Activated CD4-positive, alpha-beta T cell treated with anti-CD3 and anti-CD28 coated beads for 48 hours (primary cell): Measurements from ENCODE around the gene ACTR2.
"Not testable (repeated sequence)": the region's sequence is repeated elsewhere in the genome, so short reads cannot be mapped to it uniquely, and the experiment has no call there.

Experiments
- DNase-seq: peaks from one replicate; pipeline ENCODE4 v3.0.0-alpha.2; 2020

The ACTR2 gene

DNA sequence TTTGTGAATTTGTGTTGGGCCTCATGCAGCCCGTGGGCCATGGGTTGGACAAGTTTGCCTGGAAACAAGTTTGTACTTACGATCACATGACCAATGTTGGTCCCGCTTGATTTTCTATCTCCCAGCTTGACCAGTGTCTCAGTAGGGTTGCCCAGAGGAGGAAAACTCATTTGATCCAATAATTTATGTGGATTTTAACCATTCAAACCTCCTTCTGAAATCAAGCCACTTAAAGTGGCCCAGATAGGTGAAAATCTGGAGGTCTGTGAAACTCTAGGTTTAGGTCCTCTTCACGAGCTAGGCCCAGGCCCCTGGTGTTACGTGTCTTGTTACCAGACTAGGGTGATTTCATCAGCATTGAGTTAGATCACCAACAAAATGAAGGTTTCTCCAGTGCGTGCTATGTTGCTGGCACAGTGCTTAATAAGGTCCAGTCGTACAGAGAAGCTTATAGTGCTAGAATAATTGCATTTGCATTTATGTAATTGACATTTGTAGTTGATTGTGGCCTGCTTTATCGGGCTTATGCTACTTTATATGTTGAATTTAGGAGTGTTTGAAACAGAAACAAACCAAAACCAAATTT is 4.4 kb downstream of the ACTR2 start:
- peak; percentile 25 for DNase-seq

DNA sequence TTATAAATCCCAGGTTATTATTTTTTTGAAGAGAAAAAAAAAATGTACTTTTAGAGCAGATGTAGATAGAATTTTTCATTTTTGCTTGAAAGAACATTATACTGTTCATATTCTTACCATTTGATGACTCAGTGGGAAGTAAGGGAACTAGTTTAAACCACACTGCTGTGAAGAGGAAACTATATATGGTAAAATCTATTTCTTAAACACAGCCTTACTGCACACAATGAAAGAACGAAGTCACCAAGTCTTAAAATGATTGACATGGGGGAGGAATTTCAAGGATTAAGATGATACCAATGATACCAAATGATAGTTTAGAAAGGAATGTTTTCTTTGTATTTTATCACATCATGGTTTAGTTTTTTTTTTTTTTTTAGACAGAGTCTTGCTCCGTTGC is 5.0 kb downstream of the ACTR2 start:
- DNase-seq: no peak

DNA sequence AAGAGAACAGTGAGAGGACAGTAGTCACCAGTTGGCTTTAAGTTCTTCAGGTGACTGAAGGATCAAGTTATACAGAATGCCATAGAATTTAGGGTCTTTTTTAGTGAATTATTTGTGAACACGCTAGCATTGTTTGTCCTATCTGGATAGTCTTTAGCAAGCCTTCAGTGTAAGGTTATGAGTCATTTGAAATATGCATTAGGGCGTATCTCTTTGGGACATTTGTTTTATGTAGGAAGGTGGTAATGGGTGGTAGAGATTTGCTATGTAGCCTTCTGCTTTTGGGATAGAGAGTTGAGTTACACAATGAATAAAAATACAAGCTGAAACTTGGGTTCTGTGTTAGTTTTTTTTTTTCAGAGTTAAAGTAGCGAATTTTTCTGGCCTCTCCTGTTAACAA is 13.0 kb downstream of the ACTR2 start:
- DNase-seq: no peak

DNA sequence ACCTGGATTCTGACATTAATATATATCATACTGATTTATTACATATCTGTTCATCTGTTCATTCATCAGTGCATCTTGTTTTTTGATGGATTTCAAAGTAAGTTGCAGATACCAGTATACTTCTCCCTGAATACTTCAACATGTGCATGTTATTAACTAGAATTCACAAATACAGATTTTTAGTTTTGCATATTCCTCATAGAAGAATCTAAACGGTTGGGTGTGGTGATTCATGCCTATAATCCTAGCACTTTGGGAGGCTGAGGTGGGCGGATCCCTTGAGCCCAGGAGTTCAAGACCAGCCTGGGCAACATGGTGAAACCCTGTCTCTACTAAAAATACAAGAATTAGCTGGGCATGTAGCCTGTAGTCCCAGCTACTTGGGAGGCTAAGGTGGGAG is 16.8 kb downstream of the ACTR2 start:
- not testable (repeated sequence) for DNase-seq

DNA sequence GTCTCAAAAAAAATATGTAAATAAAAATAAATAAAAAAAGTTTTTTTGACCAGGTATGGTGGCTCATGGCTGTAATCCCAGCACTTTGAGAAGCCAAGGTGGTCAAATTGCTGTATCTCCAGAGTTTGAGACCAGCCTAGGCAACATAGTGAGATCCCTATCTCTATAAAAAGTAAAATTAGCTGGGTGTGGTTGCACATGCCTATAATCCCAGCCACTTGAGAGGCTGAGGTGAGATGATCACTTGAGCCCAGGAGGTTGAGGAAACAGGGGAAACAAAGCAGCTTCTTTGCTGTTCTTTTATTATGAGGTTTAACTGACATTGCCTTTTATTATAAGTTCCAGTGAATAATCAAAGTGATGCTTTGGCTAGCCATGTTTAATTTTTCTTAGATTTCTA is 25.0 kb downstream of the ACTR2 start:
- no peak for DNase-seq

DNA sequence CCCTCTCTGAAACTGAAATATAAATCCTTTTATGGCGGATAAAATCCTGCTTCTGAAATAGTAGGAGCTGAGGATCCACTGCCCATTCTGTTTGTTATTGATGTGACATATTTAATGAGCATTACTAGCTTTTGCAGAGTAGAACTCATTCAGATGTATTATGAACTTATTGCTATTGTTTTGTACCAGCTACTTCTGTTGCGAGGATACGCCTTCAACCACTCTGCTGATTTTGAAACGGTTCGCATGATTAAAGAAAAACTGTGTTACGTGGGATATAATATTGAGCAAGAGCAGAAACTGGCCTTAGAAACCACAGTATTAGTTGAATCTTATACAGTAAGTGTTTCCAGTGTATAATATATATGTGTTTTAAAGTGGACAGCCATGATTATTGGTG is 27.7 kb downstream of the ACTR2 start:
- no peak for DNase-seq

DNA sequence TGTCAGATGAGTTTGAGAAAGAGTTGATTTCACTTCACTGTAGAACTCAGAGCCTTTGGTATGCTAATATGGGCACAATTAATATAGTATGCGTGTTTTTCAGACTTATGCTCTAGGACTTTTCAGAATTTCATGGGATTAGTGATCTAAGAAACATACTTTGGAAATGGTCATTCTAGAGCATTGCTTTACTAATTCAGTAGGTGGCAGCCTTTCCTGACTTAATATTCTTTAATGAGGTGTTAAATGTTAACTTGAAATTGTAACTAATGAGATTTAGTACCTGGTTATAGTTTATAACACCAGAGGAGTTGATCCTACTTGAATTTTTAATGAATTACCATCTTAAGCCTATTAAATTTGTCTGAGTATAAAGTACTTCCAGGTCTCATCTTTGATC is 28.4 kb downstream of the ACTR2 start:
- no peak for DNase-seq

DNA sequence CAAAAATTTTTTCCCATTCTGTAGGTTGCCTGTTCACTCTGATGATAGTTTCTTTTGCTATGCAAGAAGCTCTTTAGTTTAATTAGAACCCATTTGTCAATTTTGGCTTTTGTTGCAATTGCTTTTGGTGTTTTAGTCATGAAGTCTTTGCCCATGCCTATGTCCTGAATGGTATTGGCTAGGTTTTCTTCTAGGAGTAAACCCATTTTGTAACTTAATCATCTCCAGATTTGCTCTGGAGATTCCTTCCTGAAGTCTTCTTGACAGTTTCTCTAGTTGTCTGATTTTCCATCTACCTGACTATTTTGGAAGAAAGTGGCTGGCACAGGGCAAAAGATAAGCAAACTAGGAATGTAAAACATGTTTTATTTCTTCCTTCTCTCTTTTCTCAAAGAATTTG is 30.2 kb downstream of the ACTR2 start:
- DNase-seq: not testable (repeated sequence)

DNA sequence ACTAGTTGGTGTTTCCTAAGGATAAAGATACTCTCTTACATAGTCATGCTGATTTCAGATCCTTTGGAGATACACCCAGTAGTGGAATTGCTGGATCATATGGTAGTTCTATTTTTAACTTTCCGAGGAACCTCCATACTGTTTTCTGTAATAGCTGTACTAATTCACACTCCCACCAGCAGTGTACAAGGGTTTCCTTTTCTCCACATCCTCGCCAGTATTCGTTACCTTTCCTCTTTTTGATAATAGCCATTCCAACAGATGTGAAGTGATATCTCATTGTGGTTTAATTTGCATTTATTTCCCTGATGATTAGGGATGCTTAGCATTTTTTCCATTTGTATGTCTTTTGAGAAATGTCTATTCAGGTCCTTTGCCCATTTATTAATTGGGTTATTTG is 34.0 kb downstream of the ACTR2 start:
- DNase-seq: no peak

DNA sequence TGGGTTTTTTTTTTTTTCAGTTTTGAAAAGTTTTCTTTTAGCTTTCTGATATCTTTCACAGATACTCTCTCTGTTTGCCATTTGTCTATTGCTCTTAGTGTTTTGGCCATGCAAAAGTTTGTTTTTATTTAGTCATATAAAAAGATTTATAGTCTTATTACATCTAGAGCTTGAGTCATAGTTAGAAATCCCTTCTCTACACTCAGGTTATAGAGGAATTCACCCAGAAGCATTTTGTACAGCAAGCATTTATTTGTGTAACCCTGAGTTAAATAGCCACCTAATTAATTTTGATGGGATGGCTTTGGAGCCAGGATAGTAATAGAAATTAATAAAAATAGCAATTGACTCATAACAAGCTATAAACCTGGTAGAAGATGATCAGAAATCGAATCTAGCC is 35.6 kb downstream of the ACTR2 start:
- no peak for DNase-seq

DNA sequence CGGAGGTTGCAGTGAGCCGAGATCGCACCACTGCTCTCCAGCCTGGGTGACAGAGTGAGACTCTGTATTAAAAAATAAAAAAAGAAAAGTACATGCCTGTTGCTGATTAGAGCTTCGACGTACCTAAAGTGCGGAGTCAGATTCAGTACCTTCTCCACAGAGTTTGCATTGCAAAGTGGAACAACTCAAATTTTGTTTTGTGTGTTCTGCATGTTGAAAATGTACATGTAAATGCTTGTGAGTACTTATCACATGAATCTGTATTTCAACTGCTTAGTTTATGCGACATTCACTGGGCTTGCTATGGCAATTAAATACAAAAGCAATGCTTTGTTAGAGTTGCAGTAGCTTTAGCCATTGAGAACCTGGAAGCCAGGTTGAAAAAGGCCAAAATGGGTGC is 36.4 kb downstream of the ACTR2 start:
- no peak for DNase-seq

DNA sequence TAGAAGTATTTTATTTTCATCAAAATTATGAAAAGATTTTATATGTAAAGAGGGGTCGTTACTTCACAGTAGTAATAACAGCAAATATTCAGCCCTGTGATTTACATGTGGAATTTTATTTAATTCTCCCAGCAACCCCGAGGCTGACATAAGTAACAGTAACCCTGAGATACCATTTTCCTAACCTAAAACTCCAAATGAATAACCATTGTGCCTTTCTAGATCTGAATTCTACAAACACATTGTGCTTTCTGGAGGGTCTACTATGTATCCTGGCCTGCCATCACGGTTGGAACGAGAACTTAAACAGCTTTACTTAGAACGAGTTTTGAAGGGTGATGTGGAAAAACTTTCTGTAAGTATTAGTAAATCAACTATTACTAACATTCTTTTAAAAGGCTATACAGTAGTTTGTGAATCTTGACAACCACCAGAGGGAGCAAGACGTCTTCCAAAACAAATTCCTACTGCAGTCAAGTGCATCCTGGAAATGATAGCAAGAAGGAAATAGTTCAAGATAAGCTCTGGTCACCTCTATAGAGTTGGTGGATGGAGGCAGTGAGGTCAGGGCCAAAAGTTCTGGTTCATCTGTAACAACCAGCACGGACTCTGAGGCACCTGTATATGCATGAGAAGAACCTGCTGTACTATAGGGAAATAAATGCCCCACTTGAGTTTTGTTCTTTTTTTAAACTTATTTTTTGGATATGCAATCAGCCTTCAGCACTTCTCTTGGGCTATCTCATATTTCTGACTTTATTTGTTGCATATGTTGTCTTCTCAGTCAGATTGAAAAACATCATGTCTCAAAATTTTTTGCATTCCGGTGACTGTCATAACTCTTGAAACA is 37.4 kb downstream of the ACTR2 start:
- DNase-seq: no peak

DNA sequence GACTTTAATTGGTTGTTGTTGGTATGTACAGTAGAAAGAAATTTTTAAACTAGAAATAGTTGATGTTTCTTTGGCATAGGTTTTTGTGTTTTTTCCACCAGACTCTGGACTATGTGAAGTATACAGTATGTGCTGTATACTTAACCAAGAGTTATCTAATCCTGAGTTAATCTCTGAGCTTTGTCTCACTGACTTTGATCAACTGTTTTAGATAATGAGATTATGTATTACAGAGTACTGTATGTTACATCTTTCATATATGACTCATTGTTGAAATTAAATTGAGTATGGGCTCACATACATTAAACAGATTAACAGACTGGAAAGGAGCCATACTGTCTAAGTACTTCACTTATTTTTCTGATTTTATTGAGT is 38.0 kb downstream of the ACTR2 start:
- no peak for DNase-seq

DNA sequence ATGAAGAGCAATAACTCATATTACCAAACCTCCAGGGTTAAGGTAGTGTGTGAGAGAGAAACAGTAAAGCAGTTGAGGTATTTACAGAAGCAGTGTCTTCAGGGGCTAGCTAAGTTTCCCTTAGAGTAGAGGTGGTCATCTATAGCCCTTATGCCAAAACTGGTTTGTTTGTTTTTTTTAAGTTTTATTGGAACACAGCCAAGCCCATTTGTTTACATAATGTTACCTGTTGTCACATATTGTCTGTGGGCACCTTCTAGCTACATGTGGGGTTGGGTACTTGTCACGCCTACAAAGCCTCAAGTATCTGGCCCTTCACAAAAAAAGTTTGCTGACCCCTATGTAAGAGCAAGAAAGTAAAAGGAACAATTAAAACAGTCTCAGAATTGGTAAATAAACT is 39.4 kb downstream of the ACTR2 start:
- DNase-seq: no peak

DNA sequence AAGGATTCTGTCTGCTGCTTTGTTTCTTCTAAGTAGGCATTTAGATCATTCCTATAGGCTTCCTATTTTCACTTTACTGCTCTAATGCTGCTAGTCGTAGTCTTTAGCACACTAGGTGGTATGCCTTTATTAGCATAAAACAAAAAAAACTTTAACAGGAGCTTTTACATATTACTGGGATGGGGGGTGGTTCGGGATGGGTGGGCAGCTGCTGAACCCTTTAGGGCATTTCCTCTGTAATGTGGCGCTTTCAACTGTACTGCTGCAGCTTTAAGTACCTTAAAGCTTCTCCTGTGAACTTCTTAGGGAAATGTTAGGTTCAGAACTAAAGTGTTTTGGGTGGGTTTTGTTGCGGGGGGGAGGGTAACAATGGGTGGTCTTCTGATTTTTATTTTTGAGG is 41.3 kb downstream of the ACTR2 start:
- DNase-seq: no peak

DNA sequence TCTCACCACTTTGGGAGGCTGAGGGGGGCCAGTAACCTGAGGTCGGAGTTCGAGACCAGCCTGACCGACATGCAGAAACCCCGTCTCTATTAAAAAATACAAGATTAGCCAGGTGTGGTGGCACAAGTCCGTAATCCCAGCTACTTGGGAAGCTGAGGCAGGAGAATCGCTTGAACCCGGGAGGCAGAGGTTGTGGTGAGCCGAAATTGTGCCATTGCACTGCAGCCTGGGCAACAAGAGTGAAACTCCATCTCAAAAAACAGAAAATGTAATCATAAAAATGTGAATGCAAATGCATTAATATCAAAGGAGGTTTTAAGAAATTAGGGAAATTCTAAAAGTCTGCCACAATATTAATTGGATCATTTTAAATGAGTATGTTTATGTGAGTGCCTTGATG is 45.7 kb downstream of the ACTR2 start:
- no peak for DNase-seq

DNA sequence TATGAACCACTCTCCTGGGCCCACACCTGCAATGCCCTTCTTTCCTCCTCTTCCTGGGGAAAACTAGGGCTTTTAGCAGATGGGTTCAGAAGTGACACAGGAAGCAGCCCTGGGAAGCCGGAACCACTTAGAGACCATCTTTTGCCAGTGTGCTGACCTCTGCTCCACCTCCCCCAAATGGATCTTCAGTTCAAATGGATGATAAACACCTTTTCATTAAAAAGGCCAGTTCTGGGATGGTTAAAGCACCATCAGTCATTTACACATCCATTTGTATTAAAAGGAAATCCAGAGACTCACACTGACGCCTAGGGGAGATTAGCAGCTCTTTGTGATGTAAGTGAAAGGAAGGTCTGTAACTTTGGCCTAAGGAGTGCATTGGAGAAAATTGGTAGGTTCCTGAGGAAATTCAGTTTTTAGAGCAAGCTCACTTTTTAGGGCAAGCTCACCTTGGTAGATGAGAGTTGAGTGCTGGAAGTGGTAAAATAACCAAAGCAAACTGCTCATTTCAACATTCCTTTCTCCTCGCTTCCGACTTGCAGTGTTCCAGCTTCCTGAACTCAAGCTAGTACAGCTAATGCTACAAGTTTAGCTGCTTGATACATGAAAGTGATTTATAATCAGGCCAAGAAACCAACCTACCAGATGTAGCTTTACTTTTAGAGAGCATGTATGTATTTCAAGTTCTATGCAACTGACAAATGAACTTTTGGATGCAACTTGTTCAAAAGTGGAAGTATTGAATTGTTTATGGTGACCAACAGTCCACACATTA is 47.7 kb downstream of the ACTR2 start:
- no peak for DNase-seq

DNA sequence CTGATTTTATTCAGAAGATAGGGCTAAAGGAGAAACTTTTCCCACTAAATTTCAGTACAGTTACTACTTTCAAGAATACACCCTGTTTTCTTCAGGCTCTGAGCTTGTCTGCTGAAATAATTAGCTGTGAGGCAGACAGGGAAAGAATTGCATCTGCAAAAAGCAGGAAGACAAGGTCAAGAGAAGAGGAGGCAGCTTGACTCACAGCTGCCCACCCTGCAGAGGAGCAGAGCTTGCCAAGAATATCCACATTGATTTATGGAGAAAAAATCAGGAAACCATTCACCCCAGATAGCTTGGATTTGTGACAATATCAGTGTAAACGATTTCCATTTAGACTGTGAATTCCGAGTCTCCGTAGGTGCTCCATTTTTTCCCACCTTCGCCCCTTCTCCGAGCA is 49.0 kb downstream of the ACTR2 start:
- no peak for DNase-seq

DNA sequence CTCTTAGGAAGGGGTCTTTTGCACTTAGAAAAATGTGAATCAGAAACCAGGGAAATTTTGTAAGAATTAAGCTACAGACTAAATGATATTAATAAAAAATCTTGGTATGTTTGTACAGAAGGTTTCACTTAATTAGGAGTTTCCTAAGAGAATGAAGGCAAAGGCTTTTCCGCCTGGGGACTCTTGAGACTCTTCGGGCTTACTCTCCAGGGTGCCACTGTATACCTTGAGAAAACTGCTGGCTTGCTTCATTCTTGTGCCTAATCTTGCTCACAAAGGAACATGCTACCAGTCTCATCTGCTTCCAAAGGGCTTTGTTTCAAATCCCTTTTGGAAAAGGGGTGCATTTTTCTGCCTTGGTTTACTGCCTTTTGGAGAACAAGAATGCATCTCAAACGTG is 49.5 kb downstream of the ACTR2 start:
- no peak for DNase-seq

DNA sequence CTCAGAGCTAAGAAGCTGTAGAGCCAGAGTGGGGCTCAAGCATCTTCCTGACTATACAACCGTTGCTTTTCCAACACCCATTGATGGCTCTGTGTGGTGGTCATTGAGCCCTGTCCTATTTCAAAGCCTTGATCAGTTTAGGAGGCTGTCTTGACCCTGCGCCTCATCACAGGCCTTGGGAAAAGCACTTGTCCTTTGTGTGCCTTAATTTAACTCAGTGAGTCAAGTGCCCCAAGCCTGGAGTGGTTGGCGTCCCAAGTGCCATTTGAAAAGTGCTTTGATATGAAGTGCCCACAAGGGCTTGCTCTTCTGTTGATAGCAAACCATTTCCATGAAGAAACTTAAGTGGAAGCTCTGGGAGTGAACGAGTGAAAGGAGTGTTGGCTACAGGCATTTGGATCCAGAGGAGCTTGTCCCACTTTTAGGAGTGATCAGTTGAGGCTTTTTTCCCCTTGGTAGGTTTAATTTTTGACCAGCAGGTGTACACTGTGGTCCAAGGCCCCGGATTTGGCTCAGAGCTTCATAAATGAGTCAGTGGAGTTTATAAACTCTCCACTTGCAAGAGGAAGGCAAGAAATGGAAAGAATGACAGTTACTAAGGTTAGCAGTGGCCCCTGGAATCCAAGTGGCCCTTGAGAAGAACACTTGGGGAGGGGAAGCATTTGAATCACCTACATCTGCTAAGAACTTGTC is 50.3 kb downstream of the ACTR2 start:
- DNase-seq: no peak

DNA sequence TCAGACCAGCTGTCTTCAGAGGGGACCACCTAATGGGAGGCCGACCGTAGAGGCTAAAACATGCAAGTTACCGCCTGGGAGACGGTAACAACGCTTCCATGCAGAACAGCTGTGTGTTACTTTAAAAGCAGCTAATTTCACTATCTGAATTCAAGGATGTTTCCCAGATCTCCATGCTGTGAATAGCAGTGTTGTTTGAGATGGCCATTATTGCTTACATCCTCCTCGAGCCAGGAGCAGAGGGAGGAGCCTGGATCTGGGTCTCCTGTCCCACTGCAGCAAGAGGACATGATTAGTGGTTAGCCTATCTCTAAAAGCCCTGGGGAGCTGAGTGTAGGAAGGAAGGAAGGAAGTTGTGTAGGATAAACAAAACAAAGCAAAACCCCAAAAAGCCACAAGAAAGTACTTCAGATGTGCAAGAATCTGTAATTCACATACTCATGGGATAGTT is 50.9 kb downstream of the ACTR2 start:
- DNase-seq: no peak

DNA sequence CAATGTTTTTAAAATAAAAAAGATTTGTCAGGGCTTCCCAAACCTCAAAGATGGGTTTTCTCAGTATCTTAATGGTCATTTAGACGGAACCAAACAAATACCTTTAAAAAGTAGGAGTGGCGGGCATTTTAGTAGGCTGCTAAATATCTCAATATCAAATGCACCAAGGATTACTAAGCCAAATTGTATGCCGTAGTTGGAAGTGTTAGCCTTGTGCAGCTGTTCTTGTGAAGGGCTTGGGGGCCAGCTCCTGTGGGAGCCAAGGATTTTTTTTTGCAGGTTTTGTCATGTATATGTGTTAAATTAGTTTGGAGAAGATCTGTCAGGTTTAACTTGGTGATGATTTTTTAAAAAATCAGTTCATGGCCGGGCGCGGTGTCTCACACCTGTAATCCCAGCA is 52.1 kb downstream of the ACTR2 start:
- no peak for DNase-seq

DNA sequence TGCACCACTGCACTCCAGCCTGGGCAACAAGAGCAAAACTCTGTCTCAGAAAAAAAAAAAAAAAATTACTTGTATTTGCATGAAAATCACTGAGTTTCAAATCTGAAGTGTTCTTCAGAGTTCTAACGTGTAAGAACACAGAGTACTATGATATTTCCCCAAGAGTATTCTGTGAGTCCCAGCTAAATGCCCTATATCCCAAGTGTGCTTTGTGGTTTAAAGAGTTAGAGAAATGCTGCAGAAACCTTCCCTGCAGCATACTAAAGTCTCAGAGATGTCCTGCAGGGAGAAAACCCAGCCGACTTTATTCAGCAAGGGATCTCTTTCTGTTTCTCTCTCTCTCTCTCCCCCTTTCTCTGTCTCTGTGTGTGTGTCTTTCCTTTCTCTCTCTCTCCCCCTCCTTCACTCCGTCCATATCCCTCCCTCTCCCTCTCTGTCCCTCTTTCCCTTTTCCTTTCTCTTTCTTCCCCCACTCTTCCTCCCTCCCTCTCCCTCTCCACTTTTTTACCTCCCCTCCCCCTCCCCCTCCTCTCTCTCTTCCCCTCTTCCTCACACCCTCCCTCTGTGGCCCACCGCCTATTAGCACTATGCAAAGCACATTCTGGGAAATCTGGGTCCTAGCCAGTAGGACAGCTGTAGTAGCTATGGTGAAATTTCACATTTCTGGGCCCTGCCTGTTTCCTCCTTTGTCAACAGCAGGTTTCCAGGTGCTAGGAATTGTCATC is 54.2 kb downstream of the ACTR2 start:
- DNase-seq: no peak
